ENCODE results near the gene ZNF285.

- TF ChIP-seq, protein P1, sequence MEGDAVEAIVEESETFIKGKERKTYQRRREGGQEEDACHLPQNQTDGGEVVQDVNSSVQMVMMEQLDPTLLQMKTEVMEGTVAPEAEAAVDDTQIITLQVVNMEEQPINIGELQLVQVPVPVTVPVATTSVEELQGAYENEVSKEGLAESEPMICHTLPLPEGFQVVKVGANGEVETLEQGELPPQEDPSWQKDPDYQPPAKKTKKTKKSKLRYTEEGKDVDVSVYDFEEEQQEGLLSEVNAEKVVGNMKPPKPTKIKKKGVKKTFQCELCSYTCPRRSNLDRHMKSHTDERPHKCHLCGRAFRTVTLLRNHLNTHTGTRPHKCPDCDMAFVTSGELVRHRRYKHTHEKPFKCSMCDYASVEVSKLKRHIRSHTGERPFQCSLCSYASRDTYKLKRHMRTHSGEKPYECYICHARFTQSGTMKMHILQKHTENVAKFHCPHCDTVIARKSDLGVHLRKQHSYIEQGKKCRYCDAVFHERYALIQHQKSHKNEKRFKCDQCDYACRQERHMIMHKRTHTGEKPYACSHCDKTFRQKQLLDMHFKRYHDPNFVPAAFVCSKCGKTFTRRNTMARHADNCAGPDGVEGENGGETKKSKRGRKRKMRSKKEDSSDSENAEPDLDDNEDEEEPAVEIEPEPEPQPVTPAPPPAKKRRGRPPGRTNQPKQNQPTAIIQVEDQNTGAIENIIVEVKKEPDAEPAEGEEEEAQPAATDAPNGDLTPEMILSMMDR (conservative IDR thresholded peaks at IDR 0.05; ENCODE audit: low read depth, low read length) = no peak
- TF ChIP-seq EZH2 (IDR thresholded peaks at IDR 0.05; ENCODE audit: borderline replicate concordance, low read depth, low read length, poor library complexity, severe bottlenecking) = no peak
These were observed 59.6 kb downstream of the ZNF285 start for GRCh38 chr19:44341794-44342193.

Measured in A673 (cell line).